GM21381 (cell line): ENCODE measurements around the gene TMEM250.

Source experiments
- ATAC-seq: cut with Tn5 transposase; IDR thresholded peaks from one replicate; pipeline ENCODE4 v1.9.1; 2021; ENCODE audit warnings: mild to moderate bottlenecking, moderate library complexity; ENCODE audit not compliant: unreplicated experiment

The TMEM250 gene

DNA sequence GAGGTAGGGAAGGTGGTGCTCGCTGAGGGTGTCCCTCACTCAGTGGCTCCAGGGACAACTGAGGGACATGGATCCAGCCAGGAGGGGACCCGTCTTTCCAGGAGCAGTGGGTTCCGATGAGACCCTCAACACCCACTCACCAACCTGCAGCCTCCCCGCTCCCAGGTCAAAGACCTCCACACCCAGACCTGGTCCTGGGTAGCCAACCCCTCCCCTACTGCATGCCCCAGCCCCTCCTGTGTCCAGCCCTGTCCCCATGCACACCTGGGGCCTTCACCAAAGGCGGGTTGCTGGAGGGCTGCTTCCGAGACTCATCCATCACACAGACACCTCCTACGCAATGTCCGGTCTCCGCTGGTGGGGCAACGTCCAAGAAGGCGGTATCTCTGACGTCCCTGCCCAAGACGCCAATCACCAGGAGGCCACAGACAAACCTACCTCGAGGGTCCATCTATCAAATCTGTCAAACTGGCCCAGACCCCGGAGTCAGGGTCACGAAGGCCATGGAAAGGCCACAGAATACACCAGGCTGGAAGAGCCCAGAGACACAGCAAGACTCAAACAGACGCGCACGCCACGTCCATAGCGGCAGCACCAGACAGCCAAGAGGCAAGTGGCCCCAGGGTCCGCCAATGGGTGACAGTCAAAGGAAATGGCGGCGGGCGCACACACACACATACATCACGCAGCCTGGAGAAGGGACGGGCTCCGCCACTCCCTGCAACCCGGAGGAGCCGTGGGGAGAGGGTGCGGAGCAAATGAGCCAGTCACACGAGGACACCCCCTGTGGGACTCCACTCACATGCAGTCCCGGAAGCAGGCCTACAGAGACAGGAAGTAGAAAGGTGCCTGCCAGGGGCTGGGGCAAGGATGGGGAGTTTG lies 34.4 kb downstream of the TMEM250 start:
- no peak for ATAC-seq

GRCh38 chr9:136083558-136084062 lies 35.1 kb downstream of the TMEM250 start:
- ATAC-seq, result no peak

DNA sequence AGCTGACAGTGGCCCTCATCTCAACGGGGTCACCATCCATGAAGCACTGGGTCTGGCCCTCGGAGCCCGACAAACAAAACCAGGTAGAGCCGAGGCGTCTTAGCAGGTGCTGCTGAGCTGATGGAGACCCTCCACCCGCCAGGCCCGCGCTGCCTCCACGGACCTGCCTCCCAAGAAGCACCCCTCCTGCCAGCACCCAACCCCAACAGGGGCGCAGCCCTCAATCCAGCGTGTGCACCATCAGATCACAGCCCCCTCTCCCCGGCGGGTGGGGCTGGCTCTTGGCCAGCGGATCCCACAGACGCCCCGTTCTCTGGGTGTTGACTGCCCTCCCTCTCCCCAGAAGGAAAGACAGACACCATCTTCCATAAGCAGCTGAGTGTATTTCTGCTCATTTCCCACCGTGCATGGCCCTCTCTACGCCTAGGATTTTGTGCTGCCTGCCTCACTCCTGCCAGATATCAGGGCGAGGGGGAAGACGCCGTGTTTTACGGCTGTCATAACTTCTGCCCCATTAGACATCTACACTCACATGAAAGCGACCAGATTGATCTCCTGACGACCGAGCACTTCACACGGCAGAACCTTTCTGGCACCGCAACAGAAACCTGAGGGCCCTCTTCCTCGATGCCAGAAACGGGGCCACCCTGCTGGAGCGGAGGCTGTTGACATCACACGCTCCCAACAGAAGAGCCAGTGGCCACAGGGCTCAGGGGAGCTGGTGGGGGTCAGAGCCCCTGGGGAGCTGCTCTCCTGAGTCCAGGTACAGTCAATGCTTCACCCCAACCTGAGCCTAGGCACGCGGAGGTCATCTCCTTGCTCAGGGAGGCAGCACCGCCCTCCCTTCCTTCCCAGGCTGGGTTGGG lies 35.9 kb downstream of the TMEM250 start:
- no peak for ATAC-seq

GRCh38 chr9:136081826-136082495 lies 36.7 kb downstream of the TMEM250 start:
- no peak for ATAC-seq

DNA sequence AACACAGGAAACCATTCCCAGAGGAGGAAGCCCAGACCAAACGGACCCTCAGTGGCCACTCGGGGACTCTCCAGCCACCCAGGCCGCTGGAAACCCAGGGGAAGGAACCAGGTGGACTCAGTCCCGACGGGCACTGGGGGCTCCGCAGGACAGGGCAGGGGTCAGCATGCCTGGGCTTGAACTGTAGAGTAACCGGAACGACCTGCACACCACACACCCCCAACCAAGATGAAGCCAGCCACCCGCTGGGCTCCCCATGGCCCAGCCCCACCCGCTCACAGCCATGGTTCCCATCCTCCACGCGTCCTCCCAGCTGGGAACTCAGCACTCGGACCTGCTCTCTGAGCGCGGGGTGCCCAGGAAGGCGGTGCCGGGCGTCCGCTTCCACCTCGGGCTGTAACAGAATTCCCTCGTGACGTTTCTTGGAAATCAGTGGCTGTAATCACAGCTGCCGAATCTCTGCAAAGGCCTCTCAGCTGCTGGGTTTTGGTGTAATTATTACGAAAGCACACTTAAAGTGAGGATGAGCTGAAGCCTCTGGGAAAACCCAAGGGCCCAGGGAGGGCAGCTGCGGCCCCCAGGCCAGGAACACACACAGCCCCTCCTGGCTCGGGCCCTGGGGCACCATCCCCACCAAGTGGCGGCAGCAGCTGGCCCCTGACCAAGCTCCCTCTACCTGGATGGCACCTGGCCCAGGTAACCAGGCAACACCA lies 37.4 kb downstream of the TMEM250 start:
- no peak for ATAC-seq

- ATAC-seq, result no peak
These were observed 38.0 kb downstream of the TMEM250 start for GRCh38 chr9:136080716-136081112.

DNA sequence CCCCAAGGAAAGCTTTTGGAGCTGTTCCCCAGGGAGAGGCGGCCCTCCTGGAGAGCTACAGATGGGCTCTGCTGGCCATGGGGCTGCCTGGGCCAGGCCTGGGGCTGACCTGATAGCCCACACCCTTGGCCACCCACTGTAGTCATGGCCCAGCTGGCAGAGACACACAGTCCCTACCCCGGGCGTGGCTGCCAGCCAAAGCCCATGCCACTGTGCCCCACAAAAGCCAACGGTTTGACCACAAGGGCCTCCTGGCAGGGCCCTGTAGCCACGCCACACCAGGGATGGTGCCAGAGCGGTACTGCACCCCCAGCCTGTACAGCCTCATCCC lies 38.8 kb downstream of the TMEM250 start:
- no peak for ATAC-seq

DNA sequence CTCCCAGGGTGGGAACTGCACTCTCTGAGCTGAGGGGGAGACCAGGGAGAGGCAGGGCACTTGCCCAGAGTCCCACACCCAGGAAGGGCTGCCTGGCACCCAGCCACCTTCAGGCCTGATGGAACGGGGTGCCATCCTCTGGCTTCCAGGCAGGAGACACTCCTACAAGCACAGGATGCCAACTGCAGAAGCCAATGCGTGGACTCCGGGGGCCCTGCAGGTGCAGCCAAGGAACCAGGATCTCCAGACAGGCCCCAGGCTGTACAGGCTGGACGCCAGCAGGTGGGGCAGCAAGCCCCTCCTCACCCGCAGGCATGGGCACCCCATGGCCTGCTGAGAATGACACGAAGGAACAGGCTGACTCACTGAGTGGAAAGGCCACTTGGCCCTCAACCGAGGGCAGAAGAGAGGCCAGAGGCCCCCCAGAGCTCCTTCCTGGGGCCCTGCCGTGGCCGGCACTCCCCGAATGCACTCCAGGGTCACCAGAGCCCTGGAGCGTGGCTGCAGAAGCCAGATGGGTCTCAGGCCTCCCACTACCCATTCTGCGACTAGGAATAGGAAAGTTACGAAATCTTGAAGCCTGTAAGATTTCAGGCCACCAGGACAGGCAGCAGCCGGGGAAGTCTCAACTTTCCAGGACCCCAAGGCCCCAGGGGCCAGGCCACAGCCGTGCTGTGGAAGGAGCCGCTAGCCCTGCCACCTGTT lies 39.3 kb downstream of the TMEM250 start:
- ATAC-seq, result no peak

DNA sequence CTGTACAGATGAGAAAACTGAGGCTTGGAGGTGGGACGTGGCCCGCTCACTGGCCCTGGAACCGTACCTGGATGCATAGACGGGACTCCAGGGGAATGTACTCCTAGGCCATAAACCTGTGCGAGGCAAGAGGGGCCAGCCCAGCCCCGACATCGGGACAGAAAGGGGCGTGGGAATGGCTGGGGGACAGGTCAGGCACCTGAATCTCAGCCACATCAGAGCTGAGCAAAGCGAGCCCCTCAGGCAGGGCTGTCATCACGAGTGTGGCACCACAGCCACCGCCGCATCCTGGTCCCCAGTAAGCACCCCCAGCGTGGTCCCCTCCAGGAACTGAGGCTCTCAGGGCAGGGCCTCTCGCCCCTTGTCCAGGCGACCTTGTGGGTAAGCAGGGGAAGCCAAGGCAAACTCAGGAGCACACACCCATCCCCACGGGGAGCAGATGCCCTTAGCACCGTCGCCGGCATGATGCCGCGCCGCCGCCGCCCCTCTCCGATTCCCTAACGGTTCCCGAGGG lies 40.1 kb downstream of the TMEM250 start:
- no peak for ATAC-seq

GRCh38 chr9:136078024-136078423 lies 40.7 kb downstream of the TMEM250 start:
- no peak for ATAC-seq

DNA sequence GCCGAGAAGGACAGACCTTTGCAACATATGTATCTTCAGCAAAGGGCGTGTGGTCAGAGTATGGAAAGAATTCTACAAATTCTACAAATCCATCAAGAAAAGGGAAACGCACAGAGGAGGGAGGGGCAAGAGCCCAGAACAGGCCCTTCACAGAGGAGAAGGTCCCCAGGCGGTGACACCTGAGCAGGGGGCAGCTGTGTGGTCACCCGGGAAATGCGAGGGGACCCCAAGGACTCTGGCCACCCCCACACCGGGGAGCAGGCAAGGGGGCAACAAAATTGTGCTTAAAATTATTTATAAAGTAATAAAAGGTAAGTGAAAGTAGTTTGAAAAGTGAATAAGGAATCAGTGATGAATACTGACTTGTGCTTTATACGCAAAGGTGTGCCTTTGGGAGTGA lies 41.2 kb downstream of the TMEM250 start:
- no peak for ATAC-seq

DNA sequence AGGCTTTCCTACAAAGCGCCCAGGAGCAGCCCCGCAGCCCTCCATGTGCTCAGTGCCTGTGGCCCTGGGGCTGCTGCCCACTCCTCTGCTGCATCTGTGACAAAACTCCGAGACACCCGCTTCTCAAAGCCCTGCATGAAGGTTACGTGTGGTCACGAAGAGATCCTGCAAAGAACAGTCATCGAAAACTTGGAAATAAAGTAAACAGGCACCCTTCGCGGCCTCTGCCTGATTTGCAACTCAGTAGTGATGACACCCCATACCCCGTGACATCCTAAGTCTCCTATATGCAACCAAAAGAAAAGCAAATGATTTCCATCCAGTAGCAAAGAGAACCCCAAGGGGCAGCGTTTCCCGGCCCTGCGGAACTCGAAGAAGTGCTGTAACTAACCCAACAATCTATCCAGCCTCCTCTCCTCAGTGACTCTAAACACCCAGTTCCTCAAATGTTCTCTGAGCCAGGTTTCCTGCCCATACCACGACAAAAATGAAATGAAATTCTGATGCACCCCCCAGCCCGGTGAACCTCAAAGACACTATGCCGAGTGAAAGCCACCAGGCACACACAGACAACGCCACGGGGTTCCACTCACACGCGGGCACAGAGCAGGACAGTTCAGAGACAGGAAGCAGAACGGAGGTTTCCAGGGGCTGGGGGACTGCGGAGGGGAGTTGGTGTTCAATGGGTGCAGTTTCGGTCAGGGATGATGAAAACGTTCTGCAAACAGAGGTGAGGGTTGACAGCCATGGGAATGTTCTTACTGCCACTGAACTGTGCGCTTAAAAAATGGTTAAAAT lies 42.6 kb downstream of the TMEM250 start:
- ATAC-seq, result no peak

DNA sequence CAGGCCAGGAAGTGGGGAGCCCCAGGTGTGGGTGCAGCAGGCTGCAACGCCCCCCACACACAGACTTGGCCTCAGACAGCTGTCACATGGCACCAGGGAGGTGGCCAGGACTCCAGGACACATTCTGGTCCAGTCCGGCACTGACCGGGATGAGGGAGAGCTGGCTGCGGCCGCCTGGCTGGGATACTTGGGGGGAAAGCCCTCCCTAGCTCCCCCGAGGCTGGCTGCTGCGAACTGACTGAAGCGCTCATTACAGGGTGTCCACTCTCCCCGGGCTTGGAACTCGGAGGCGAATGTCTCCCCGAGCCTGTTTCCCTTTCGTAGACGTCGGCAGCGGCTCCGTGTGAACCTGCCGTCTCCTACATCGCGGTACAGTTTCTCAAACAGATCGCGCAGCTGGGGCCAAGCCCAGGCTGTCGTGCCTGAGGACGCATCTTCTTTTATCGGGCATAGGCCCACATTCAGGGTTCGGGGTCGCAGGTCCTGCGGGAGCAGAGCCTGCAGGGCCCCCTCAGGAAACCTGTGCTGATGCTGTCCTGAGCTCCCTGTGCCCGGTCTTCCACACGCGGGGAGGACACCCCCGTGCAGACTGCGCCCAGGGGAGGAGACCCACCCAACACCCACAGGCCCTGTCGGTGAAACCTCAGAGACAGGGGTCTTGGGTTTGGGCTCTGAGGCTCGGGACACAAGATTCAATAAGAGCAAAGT lies 43.4 kb downstream of the TMEM250 start:
- no peak for ATAC-seq

DNA sequence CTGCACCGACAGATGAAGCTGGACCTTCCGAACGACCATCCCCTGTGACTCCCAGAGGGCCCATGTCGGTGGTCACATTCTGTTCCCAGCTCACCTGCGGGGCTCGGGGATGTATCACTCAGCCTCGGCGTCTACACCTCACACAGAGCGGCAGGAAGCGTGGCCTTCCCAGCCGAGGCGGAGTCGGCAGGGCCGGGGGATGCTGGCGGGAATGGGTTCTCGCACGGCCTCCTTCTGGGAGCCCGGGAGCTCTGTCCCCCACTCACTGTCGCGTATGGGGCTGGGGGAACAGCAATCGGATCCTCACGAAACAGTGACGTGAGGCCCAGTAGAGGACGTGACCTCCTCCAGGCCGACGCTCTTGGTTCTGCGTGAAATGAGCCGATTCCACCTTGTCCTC lies 44.0 kb downstream of the TMEM250 start:
- ATAC-seq, result no peak
